HUES6 (cell line): ENCODE measurements around the gene HSFX3.
A peak's percentile ranks its signal among the peaks of the same experiment; 100 is the strongest.
"Not testable (repeated sequence)": the region's sequence is repeated elsewhere in the genome, so short reads cannot be mapped to it uniquely, and the experiment has no call there.

Experiments used
- H3K27ac ChIP-seq: 2 replicates; pipeline ENCODE4 v1.7.0; 2013; ENCODE audit warnings: low read depth, mild to moderate bottlenecking, low read length, inconsistent platforms
- H3K27me3 ChIP-seq: 2 replicates; pipeline ENCODE4 v1.6.1; 2013; ENCODE audit warnings: low read length; ENCODE audit not compliant: control insufficient read depth, insufficient read depth
- H3K36me3 ChIP-seq: 2 replicates; pipeline ENCODE4 v1.6.1; 2013; ENCODE audit warnings: low read length; ENCODE audit not compliant: control insufficient read depth, insufficient read depth
- H3K4me1 ChIP-seq: 2 replicates; pipeline ENCODE4 v1.6.1; 2013; ENCODE audit warnings: low read length; ENCODE audit not compliant: control insufficient read depth, insufficient read depth
- H3K4me3 ChIP-seq: 2 replicates; pipeline ENCODE4 v1.5.1; 2013; ENCODE audit warnings: low read depth, low read length
- H3K9ac ChIP-seq: one replicate; pipeline ENCODE4 v1.6.1; 2013; ENCODE audit warnings: mild to moderate bottlenecking, low read length
- H3K9me3 ChIP-seq: 2 replicates; pipeline ENCODE4 v1.6.1; 2013; ENCODE audit warnings: low read depth, low read length; ENCODE audit not compliant: control insufficient read depth, insufficient read depth

Gene HSFX3

DNA sequence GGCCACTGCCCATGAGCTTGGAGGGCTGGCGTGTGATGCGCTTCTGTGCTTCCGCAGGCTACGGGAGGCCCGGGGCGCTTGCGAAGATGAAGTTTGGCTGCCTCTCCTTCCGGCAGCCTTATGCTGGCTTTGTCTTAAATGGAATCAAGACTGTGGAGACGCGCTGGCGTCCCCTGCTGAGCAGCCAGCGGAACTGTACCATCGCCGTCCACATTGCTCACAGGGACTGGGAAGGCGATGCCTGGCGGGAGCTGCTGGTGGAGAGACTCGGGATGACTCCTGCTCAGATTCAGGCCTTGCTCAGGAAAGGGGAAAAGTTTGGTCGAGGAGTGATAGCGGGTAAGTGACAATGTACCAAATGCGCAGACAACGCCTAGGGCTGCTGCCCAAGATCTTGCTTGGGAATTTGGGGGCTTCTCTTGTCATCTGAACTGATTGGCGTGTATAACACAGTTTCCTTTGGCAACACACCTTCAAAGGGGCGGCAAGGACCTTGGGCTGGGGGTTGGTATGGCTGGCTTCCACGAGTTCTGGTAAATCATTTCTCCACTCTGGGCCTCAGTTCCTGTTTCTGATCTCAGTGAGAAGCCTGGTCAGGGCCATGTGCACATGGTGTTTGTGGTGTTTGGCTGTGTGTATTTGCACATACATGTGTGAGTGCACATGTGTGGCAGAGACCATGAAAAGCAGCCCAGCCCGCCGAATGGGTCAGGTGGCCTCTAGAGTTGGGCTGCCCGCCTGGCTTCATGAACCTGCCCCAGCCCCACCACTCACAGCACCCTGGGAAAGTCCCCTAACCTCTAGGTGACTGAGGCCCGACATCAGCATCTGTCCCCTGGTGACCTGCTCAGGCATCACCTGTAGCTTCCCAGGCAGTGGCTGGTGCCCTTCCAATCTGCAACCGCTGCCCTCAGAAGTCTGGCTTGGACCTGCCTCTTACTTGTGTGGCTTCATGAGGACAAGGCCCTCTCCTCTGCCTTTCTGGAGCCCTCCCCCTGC lies 3.9 kb downstream of the HSFX3 start:
- H3K4me1 ChIP-seq, H3K27ac ChIP-seq, H3K36me3 ChIP-seq, H3K4me3 ChIP-seq, H3K9ac ChIP-seq, H3K9me3 ChIP-seq: not testable (repeated sequence)
- H3K27me3 ChIP-seq, result peaks cover 10% of the 10 kb centered on the region

DNA sequence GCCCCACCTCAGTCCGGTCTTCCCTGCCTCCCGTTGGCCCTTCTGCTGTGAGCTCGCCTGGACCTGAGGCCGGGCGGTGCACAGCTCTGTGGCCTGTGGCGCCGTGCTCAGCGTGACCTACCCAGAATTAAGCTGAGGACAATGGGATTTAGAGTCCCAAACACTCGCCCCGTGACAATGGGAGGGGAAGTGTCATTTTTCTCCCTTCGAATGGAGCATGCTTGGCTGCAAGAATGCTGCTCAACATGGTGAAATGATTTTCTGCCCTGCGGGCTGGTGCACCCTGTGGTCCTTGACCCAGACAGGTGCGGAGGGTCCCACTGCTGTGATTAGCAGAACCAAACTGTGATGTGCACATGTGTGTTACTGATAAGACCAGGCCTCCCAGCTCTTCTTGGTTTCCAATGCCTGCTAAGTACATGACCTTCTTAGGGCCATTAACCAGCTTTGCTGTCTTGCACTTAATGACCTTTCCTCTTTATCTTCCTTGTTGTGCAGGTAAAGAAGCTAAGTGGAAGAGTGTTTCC lies 8.1 kb downstream of the HSFX3 start:
- Histone ChIP-seq H3K9ac (peak overlapping the region; percentile 67), H3K27ac (no peak overlapping the region), H3K27me3 (peaks cover 10% of the 10 kb centered on the region), H3K4me3 (peak overlapping the region; percentile 62), H3K36me3 (no peaks in the 10 kb centered on the region), H3K4me1 (peaks cover 12% of the 10 kb centered on the region; the same call in 1 of the 2 replicates), H3K9me3 (no peaks in the 10 kb centered on the region)

GRCh38 chrX:149540621-149541520 lies 8.9 kb downstream of the HSFX3 start, which contains the start of gene EOLA1:
EOLA1 (plus strand) TSS chrX:149541012; CDS start chrX:149545631, 4,619 bp downstream.
- Histone ChIP-seq H3K36me3 (no peaks in the 10 kb centered on the region), H3K9ac (peak within 1 kb of the TSS; percentile 78), H3K9me3 (no peaks in the 10 kb centered on the region), H3K4me3 (peak within 1 kb of the TSS; percentile 96), H3K4me1 (peaks cover 14% of the 10 kb centered on the region; the same call in 1 of the 2 replicates), H3K27ac (no peak within 1 kb of the TSS; the same call in 1 of the 2 replicates), H3K27me3 (peaks cover 10% of the 10 kb centered on the region)

DNA sequence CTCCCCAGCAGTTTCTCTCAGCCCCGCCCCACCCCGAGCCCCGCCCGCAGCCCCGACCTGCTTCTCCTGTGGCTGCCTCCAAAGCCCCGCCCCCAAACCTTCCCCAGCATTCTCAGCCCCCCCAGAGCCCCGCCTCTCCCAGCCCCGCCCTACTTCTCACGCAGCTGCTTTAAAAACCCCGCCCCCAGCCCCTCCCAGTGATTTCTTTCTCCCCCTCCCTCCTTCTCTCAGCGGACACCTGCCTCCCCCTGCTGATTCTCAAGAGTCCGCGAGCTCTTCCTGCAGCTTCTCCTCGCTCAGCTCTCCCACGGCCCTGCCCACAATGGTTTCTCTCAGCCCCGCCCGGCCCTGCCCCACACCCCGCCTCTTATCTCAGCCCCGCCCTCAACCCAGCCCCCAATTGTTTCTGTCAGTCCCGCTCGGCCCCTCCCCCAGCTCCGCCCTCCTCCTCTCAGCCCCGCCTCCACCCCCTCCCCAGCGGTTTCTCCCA lies 9.5 kb downstream of the HSFX3 start:
- peak overlapping the region; percentile 62 for H3K4me3 ChIP-seq
- H3K9me3 ChIP-seq, result no peaks in the 10 kb centered on the region
- peak overlapping the region; percentile 67 for H3K9ac ChIP-seq
- no peaks in the 10 kb centered on the region for H3K36me3 ChIP-seq
- peaks cover 16% of the 10 kb centered on the region; the same call in 1 of the 2 replicates for H3K4me1 ChIP-seq
- H3K27me3 ChIP-seq, result peaks cover 10% of the 10 kb centered on the region
- H3K27ac ChIP-seq, result no peak overlapping the region

DNA sequence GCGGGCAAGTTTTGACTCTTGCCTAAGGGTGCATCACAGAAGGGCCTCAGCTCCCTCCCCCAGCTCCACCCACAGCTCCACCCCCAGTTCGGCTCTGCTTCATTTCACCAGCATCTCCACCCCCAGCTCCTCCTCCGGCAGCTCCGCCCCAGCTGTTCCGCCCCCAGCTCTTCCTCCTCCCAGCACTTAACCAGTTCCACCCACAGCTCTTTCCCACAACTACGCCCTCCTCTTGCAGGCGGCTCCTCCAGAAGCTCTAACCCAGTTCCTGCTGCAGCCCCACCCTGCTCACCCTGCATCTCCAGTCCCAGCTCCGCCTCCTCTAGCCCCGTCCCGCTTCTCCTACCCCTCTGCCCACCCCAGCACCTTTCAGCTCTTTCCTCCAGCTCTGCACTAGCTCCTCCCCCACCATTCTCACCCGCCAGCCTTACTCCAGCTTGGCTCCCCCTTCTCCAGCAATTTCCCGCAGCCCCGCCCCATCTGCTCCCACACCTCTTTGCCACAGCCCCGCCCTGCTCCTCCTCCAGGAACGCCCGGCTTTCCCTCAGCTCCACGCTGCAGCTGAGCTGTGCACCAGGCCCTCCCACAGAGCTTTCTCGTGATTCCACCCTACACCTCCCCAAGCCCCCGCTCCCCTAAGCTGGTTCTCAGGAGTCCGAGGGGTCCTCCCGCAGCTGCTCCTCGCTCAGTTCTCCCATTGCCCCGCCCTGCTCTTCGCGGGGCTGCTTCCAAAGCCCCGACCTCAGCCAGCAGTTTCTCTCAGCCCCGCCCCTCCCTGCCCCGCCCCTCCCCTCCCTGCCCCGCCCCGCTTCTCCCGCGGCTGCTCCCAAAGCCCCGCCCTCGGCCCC lies 10.2 kb downstream of the HSFX3 start:
- H3K9ac ChIP-seq, result peak overlapping the region; percentile 78
- H3K9me3 ChIP-seq, result no peaks in the 10 kb centered on the region
- H3K36me3 ChIP-seq, result no peaks in the 10 kb centered on the region

GRCh38 chrX:149537474-149537873 lies 12.2 kb downstream of the HSFX3 start:
- not testable (repeated sequence) for H3K4me3 ChIP-seq, H3K9me3 ChIP-seq, H3K27ac ChIP-seq, H3K9ac ChIP-seq, H3K36me3 ChIP-seq
- peaks cover 10% of the 10 kb centered on the region for H3K27me3 ChIP-seq
- H3K4me1 ChIP-seq, result peaks cover 14% of the 10 kb centered on the region; the same call in 1 of the 2 replicates

More for the DNA sequence above, 10.2 kb downstream of the HSFX3 start:
- peaks cover 10% of the 10 kb centered on the region for H3K27me3 ChIP-seq
- H3K27ac ChIP-seq, result peak overlapping the region; percentile 53; the same call in 1 of the 2 replicates
- peak overlapping the region; percentile 96 for H3K4me3 ChIP-seq
- H3K4me1 ChIP-seq, result peaks cover 14% of the 10 kb centered on the region; the same call in 1 of the 2 replicates

GRCh38 chrX:149534926-149535602 lies 14.7 kb downstream of the HSFX3 start:
- H3K36me3 ChIP-seq, H3K27me3 ChIP-seq, H3K9me3 ChIP-seq, H3K4me3 ChIP-seq, H3K9ac ChIP-seq, H3K4me1 ChIP-seq, H3K27ac ChIP-seq: not testable (repeated sequence)

GRCh38 chrX:149533999-149534398 lies 15.7 kb downstream of the HSFX3 start:
- H3K4me3 ChIP-seq, H3K9me3 ChIP-seq, H3K27ac ChIP-seq, H3K36me3 ChIP-seq, H3K9ac ChIP-seq, H3K27me3 ChIP-seq, H3K4me1 ChIP-seq: not testable (repeated sequence)

GRCh38 chrX:149532868-149533267 lies 16.9 kb downstream of the HSFX3 start:
- not testable (repeated sequence) for H3K9me3 ChIP-seq, H3K9ac ChIP-seq, H3K27ac ChIP-seq, H3K36me3 ChIP-seq, H3K4me3 ChIP-seq, H3K4me1 ChIP-seq, H3K27me3 ChIP-seq
